HepG2 (cell line): Measurements from ENCODE around the gene FRK. TPM values are rescaled to one million over a fixed set of nuclear protein-coding genes. Genes with fewer than 3 reads are reported as not detected.

Experiments used
- AGO2 ChIP-seq: fragments of 200-400 bp; formaldehyde crosslinking; optimal IDR thresholded peaks from 2 replicates; pipeline ENCODE3; 2017; ENCODE audit warnings: mild to moderate bottlenecking, low read depth, low read length, moderate library complexity
- ARNTL ChIP-seq: sonication (generic); formaldehyde crosslinking; IDR thresholded peaks from 2 replicates; pipeline ENCODE4 v1.4.0; 2020; ENCODE audit warnings: mild to moderate bottlenecking, missing genetic modification reagents
- DNMT1 ChIP-seq: sonication (generic); formaldehyde crosslinking; IDR thresholded peaks from 2 replicates; pipeline ENCODE4 v1.5.1; 2020; ENCODE audit warnings: mild to moderate bottlenecking, missing genetic modification reagents
- IRX3 ChIP-seq: sonication (generic); formaldehyde crosslinking; IDR thresholded peaks from 2 replicates; pipeline ENCODE4 v1.8.1; 2023; ENCODE audit warnings: mild to moderate bottlenecking, low read depth, missing genetic modification reagents, borderline replicate concordance
- MXI1 ChIP-seq: IDR thresholded peaks from 3 replicates; pipeline ENCODE4 v1.6.1; 2012; ENCODE audit warnings: low read depth, low read length, inconsistent platforms, borderline replicate concordance
- NPAS2 ChIP-seq: sonication (generic); formaldehyde crosslinking; IDR thresholded peaks from 2 replicates; pipeline ENCODE4 v1.8.0; 2022; ENCODE audit warnings: mild to moderate bottlenecking, missing genetic modification reagents, borderline replicate concordance
- PHF20 ChIP-seq: sonication (generic); formaldehyde crosslinking; IDR thresholded peaks from 2 replicates; pipeline ENCODE4 v1.5.0; 2020; ENCODE audit warnings: mild to moderate bottlenecking, missing genetic modification reagents
- SMARCC2 ChIP-seq: fragments of 450-650 bp; IDR thresholded peaks from 2 replicates; pipeline ENCODE4 v1.6.1; 2017; ENCODE audit warnings: antibody characterized with exemption, mild to moderate bottlenecking
- STAT5B ChIP-seq: sonication (generic); formaldehyde crosslinking; IDR thresholded peaks from 2 replicates; pipeline ENCODE4 v1.4.0; 2020; ENCODE audit warnings: missing genetic modification reagents
- SUZ12 ChIP-seq: fragments of 150-350 bp; IDR thresholded peaks from 2 replicates; pipeline ENCODE4 v1.6.1; 2014; ENCODE audit warnings: low read depth, low read length
- TIGD3 ChIP-seq: sonication (generic); formaldehyde crosslinking; IDR thresholded peaks from 2 replicates; pipeline ENCODE4 v1.5.1; 2020; ENCODE audit warnings: mild to moderate bottlenecking, missing genetic modification reagents, borderline replicate concordance
- ZKSCAN1 ChIP-seq: fragments of 150-350 bp; IDR thresholded peaks from 2 replicates; pipeline ENCODE4 v1.6.1; 2014; ENCODE audit warnings: low read length
- ZNF143 ChIP-seq: sonication (generic); formaldehyde crosslinking; IDR thresholded peaks from 2 replicates; pipeline ENCODE4 v1.4.0; 2020; ENCODE audit warnings: missing genetic modification reagents
- ZNF343 ChIP-seq: sonication (generic); formaldehyde crosslinking; IDR thresholded peaks from 2 replicates; pipeline ENCODE4 v1.4.0; 2020; ENCODE audit warnings: mild to moderate bottlenecking, missing genetic modification reagents
- ZNF547 ChIP-seq: sonication (generic); formaldehyde crosslinking; IDR thresholded peaks from 2 replicates; pipeline ENCODE4 v1.5.1; 2020; ENCODE audit warnings: mild to moderate bottlenecking, missing genetic modification reagents
- ZNF569 ChIP-seq: sonication (generic); formaldehyde crosslinking; IDR thresholded peaks from 2 replicates; pipeline ENCODE4 v1.5.0; 2020; ENCODE audit warnings: mild to moderate bottlenecking, missing genetic modification reagents, moderate library complexity, borderline replicate concordance
- polyA plus RNA-seq, 8 experiments: library from polyadenylated mRNA; depleted of rRNA in 3 of 8; stranded (reverse) in 7 of 8; unstranded in 1 of 8; fragments of >200 nt; fragmentation: Illumina TruSeq in 4 of 8; extraction: Trizol in 4 of 8; gene quantifications; 2 replicates each; pipeline versions ENCODE4 v1.2.1 to v1.2.3, GENCODE V29; 2011 to 2016; ENCODE audit warnings: low read depth in 4 of 8, missing spikeins in 1 of 8, mixed read lengths in 1 of 8; ENCODE audit not compliant: insufficient read depth in 1 of 8
- total RNA-seq, 5 experiments: library from RNA; depleted of rRNA; stranded (reverse); fragments of >200 nt; fragmentation: Illumina TruSeq; extraction: Trizol; gene quantifications; 2 replicates each; pipeline ENCODE4 v1.2.3, GENCODE V29; 2016; ENCODE audit warnings: low read depth in 1 of 5
- TF ChIP-seq, protein P1 (sequence below): IDR thresholded peaks from 2 replicates; pipeline ENCODE4 v1.6.1; 2016; ENCODE audit warnings: missing compliant biosample characterization, missing genetic modification reagents, borderline replicate concordance
- TF ChIP-seq, protein P2 (sequence below): sonication (generic); formaldehyde crosslinking; IDR thresholded peaks from 2 replicates; pipeline ENCODE4 v1.9.0; 2021; ENCODE audit warnings: missing genetic modification reagents, borderline replicate concordance
- TF ChIP-seq, protein P3 (sequence below): sonication (generic); formaldehyde crosslinking; IDR thresholded peaks from 2 replicates; pipeline ENCODE4 v1.4.0; 2020; ENCODE audit warnings: missing genetic modification reagents
- TF ChIP-seq, protein P4 (sequence below): sonication (generic); formaldehyde crosslinking; conservative IDR thresholded peaks from 2 replicates; pipeline ENCODE4 v1.8.0; 2022; ENCODE audit warnings: low read depth, missing genetic modification reagents

FRK gene
- total and polyA plus RNA-seq, 2 of the 13 experiments (the other 11 are each of a cell fraction or from before 2014, with no cell fraction given): 1.3 to 2.9 TPM

DNA sequence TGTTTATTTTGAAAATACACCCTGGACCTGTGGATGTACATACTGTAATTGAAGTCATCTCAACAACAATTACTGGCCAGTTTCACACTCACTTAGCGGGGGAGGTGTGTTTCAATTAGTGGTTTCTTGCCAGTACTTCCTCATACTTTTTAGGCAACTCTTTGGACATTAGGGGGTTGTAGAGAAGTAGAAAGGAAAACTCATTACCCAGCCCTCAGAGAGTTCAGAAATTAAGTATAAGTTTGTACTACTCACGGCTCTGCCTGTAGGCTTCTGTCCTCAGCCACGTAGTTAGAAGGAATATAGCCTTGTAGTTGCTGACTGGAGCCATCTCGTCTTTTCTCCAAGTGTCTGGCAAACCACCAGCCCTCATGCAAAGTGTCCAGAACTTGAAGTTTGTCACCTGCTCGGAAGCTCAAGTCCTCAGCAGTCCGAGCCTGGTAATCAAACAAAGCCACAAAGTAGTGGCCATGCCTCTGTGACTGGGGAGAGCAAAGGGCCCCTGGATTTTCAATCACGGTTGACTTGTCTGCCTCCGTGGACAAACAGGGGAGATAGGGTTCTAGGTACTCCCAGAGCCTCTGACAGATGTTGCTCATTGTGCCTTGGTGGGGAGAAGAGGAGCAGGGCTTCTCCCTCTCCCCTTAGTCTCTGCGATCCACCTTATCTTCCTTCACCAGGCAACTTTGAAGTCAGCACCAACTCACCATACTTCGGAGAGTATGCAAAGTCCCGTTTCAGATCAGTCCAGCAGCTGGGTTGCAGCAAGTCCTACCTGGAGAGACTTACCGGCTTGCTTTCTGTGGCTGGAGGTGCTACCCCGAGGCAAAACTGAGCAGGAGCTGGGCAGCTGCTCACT, 749 bp downstream of the FRK start (continued):
- TF ChIP-seq, protein P1, sequence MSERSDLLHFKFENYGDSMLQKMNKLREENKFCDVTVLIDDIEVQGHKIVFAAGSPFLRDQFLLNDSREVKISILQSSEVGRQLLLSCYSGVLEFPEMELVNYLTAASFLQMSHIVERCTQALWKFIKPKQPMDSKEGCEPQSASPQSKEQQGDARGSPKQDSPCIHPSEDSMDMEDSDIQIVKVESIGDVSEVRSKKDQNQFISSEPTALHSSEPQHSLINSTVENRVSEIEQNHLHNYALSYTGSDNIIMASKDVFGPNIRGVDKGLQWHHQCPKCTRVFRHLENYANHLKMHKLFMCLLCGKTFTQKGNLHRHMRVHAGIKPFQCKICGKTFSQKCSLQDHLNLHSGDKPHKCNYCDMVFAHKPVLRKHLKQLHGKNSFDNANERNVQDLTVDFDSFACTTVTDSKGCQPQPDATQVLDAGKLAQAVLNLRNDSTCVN (CRISPR knock-in tag): no peak; the same call in 1 of the 2 replicates
- TF ChIP-seq ZKSCAN1 (no peak), DNMT1 (CRISPR knock-in tag) (no peak), ZNF143 (CRISPR knock-in tag) (no peak), TIGD3 (CRISPR knock-in tag) (no peak), AGO2 (no peak), PHF20 (CRISPR knock-in tag) (no peak), ARNTL (CRISPR knock-in tag) (0 out of 2 replicates have a peak, but pooled peaks have one; percentile 38), IRX3 (CRISPR knock-in tag) (no peak), ZNF343 (CRISPR knock-in tag) (0 out of 2 replicates have a peak, but pooled peaks have one; percentile 80), MXI1 (no peak; the same call in 2 of the 3 replicates), ZNF547 (no peak; the same call in 1 of the 2 replicates), SMARCC2 (no peak), SUZ12 (no peak), STAT5B (CRISPR knock-in tag) (0 out of 2 replicates have a peak, but pooled peaks have one; percentile 16), ZNF569 (CRISPR knock-in tag) (no peak), NPAS2 (CRISPR knock-in tag) (no peak)
- TF ChIP-seq, protein P2, sequence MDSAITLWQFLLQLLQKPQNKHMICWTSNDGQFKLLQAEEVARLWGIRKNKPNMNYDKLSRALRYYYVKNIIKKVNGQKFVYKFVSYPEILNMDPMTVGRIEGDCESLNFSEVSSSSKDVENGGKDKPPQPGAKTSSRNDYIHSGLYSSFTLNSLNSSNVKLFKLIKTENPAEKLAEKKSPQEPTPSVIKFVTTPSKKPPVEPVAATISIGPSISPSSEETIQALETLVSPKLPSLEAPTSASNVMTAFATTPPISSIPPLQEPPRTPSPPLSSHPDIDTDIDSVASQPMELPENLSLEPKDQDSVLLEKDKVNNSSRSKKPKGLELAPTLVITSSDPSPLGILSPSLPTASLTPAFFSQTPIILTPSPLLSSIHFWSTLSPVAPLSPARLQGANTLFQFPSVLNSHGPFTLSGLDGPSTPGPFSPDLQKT (CRISPR knock-in tag): no peak
- TF ChIP-seq, protein P3, sequence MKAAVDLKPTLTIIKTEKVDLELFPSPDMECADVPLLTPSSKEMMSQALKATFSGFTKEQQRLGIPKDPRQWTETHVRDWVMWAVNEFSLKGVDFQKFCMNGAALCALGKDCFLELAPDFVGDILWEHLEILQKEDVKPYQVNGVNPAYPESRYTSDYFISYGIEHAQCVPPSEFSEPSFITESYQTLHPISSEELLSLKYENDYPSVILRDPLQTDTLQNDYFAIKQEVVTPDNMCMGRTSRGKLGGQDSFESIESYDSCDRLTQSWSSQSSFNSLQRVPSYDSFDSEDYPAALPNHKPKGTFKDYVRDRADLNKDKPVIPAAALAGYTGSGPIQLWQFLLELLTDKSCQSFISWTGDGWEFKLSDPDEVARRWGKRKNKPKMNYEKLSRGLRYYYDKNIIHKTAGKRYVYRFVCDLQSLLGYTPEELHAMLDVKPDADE (CRISPR knock-in tag): no peak
- TF ChIP-seq, protein P4, sequence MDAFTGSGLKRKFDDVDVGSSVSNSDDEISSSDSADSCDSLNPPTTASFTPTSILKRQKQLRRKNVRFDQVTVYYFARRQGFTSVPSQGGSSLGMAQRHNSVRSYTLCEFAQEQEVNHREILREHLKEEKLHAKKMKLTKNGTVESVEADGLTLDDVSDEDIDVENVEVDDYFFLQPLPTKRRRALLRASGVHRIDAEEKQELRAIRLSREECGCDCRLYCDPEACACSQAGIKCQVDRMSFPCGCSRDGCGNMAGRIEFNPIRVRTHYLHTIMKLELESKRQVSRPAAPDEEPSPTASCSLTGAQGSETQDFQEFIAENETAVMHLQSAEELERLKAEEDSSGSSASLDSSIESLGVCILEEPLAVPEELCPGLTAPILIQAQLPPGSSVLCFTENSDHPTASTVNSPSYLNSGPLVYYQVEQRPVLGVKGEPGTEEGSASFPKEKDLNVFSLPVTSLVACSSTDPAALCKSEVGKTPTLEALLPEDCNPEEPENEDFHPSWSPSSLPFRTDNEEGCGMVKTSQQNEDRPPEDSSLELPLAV (CRISPR knock-in tag): no peak
